GM12878 (cell line): ENCODE data around the gene RBM26. TPM values are rescaled to one million over a fixed set of nuclear protein-coding genes. Genes with fewer than 3 reads are reported as not detected.

Source experiments
- ATAC-seq: fragments of 200-7000 bp; cut with Tn5 transposase; 3 replicates; pipeline ENCODE4 v1.9.1; 2020; ENCODE audit warnings: mild to moderate bottlenecking, moderate library complexity
- BruUV-seq: library from RNA; stranded (reverse); fragments of 400-500 nt; replicated peaks from 2 replicates; lab custom pipeline; 2021; lab: Mats Ljungman, UMichigan
- CTCF ChIA-PET: fragments of 300-600 bp; sonication (Branson Sonifier 250); formaldehyde crosslinking; extraction: SDS; loops from one replicate; lab custom pipeline; 2021; ENCODE audit warnings: inconsistent platforms; lab: Yijun Ruan, JAX
- POLR2A ChIA-PET: fragments of 350-600 bp; formaldehyde crosslinking; extraction: SDS; loops from one replicate; lab custom pipeline; 2021; ENCODE audit warnings: inconsistent platforms; lab: Charles Lee
- RAD21 ChIA-PET: fragments of 300-600 bp; sonication (Branson Sonifier 250); formaldehyde crosslinking; loops from one replicate; lab custom pipeline; 2023; ENCODE audit warnings: antibody characterized with exemption; ENCODE audit not compliant: unreplicated experiment; lab: Charles Lee
- SMC1A ChIA-PET: fragments of 300-600 bp; sonication (Branson Sonifier 250); formaldehyde crosslinking; loops from one replicate; lab custom pipeline; 2023; ENCODE audit not compliant: unreplicated experiment, uncharacterized antibody; lab: Charles Lee
- DNase-seq: peaks from one replicate; pipeline ENCODE4 v3.0.0-alpha.2; 2011; ENCODE audit warnings: low read depth, low spot score
- FAIRE-seq: peaks from 3 replicates; lab custom pipeline; 2011; peaks lifted over from hg19 to GRCh38; lab: Jason Lieb, UNC
- H2AFZ ChIP-seq: 2 replicates; pipeline ENCODE4 v1.6.0; 2011; ENCODE audit warnings: low read depth, low read length, control low read depth; ENCODE audit not compliant: control insufficient read depth
- H3K27ac ChIP-seq: 2 replicates; pipeline ENCODE4 v1.5.1; 2011; ENCODE audit warnings: control low read depth; ENCODE audit not compliant: control insufficient read depth, insufficient read depth
- H3K27me3 ChIP-seq, 2 experiments: replicated peaks in 1 of 2; 2 replicates each; pipeline versions ENCODE4 v1.6.0 to v1.6.1; 2011; ENCODE audit warnings: low read length in 1 of 2; ENCODE audit not compliant: control insufficient read depth in 2 of 2, insufficient read depth in 2 of 2
- H3K36me3 ChIP-seq, 2 experiments: 2 replicates each; pipeline ENCODE4 v1.5.1; 2011; ENCODE audit warnings: low read length in 1 of 2; ENCODE audit not compliant: control insufficient read depth in 2 of 2, insufficient read depth in 2 of 2
- H3K4me1 ChIP-seq: 2 replicates; pipeline ENCODE4 v1.6.1; 2011; ENCODE audit warnings: mild to moderate bottlenecking, low read length, moderate library complexity, mixed read lengths; ENCODE audit not compliant: control insufficient read depth, insufficient read depth
- H3K4me2 ChIP-seq: 2 replicates; pipeline ENCODE4 v1.6.0; 2011; ENCODE audit warnings: control low read depth; ENCODE audit not compliant: control insufficient read depth, insufficient read depth
- H3K4me3 ChIP-seq: fragments of 200-600 bp; sonication (generic); 2 replicates; pipeline ENCODE4 v1.5.1; 2016
- H3K79me2 ChIP-seq: 2 replicates; pipeline ENCODE4 v1.6.0; 2011; ENCODE audit warnings: low read length; ENCODE audit not compliant: control insufficient read depth, insufficient read depth
- H3K9ac ChIP-seq: 2 replicates; pipeline ENCODE4 v1.8.0; 2011; ENCODE audit warnings: low read length, control low read depth, mixed read lengths; ENCODE audit not compliant: control insufficient read depth, insufficient read depth
- H3K9me3 ChIP-seq: replicated peaks from 3 replicates; pipeline ENCODE4 v1.5.1; 2011; ENCODE audit warnings: mild to moderate bottlenecking, low read length; ENCODE audit not compliant: control insufficient read depth, insufficient read depth
- H4K20me1 ChIP-seq: 2 replicates; pipeline ENCODE4 v1.6.0; 2011; ENCODE audit not compliant: control insufficient read depth, insufficient read depth
- CBX3 ChIP-seq: fragments of 200-600 bp; sonication (generic); IDR thresholded peaks from 2 replicates; pipeline ENCODE4 v1.6.1; 2016; ENCODE audit warnings: low read depth, borderline replicate concordance
- CREB1 ChIP-seq: IDR thresholded peaks from 2 replicates; pipeline ENCODE4 v1.6.1; 2012; ENCODE audit warnings: low read depth, mild to moderate bottlenecking, inconsistent platforms
- GATAD2B ChIP-seq: fragments of 450-650 bp; conservative IDR thresholded peaks from 2 replicates; pipeline ENCODE4 v1.6.1; 2017; ENCODE audit warnings: low read depth, mild to moderate bottlenecking, moderate library complexity
- IKZF1 ChIP-seq: fragments of 450-650 bp; conservative IDR thresholded peaks from 2 replicates; pipeline ENCODE4 v1.6.1; 2017; ENCODE audit warnings: antibody characterized with exemption, mild to moderate bottlenecking
- IKZF2 ChIP-seq, 2 experiments: fragments of 450-650 bp; IDR thresholded peaks; 2 replicates each; pipeline ENCODE4 v1.6.1; 2017; ENCODE audit warnings: mild to moderate bottlenecking in 2 of 2, moderate library complexity in 2 of 2
- KAT2A ChIP-seq: conservative IDR thresholded peaks from 2 replicates; pipeline ENCODE4 v1.6.1; 2011; ENCODE audit warnings: low read depth, low read length; ENCODE audit not compliant: control insufficient read depth
- KLF5 ChIP-seq: fragments of 450-650 bp; IDR thresholded peaks from 2 replicates; pipeline ENCODE4 v1.6.1; 2014; ENCODE audit warnings: mild to moderate bottlenecking; ENCODE audit not compliant: partially characterized antibody
- NFXL1 ChIP-seq: fragments of 450-650 bp; IDR thresholded peaks from 2 replicates; pipeline ENCODE4 v1.6.1; 2017; ENCODE audit warnings: antibody characterized with exemption, mild to moderate bottlenecking, borderline replicate concordance
- NR2C2 ChIP-seq: IDR thresholded peaks from 2 replicates; pipeline ENCODE4 v1.6.1; 2011; ENCODE audit warnings: borderline replicate concordance, low read depth; ENCODE audit not compliant: control insufficient read depth, insufficient read length
- NRF1 ChIP-seq: conservative IDR thresholded peaks from 2 replicates; pipeline ENCODE4 v1.6.1; 2011; ENCODE audit warnings: mild to moderate bottlenecking, low read depth, low read length, improper control_type of control experiment
- PAX5 ChIP-seq: IDR thresholded peaks from 2 replicates; pipeline ENCODE4 v1.6.1; 2011; ENCODE audit warnings: low read depth, low read length, borderline replicate concordance
- RB1 ChIP-seq: fragments of 450-650 bp; formaldehyde crosslinking; IDR thresholded peaks from 2 replicates; pipeline ENCODE4 v1.6.1; 2017; ENCODE audit warnings: mild to moderate bottlenecking, borderline replicate concordance
- YBX1 ChIP-seq: fragments of 450-650 bp; IDR thresholded peaks from 2 replicates; pipeline ENCODE4 v1.6.1; 2016; ENCODE audit warnings: antibody characterized with exemption
- ZNF24 ChIP-seq: fragments of 450-650 bp; IDR thresholded peaks from 2 replicates; pipeline ENCODE4 v1.6.1; 2017; ENCODE audit warnings: antibody characterized with exemption, mild to moderate bottlenecking
- ZNF622 ChIP-seq: fragments of 450-650 bp; IDR thresholded peaks from 2 replicates; pipeline ENCODE4 v1.6.1; 2017; ENCODE audit warnings: mild to moderate bottlenecking, inconsistent platforms
- ZSCAN29 ChIP-seq: fragments of 450-650 bp; IDR thresholded peaks from 2 replicates; pipeline ENCODE4 v1.6.1; 2017; ENCODE audit warnings: mild to moderate bottlenecking, moderate library complexity
- WGBS: methylation state at CpG from one replicate; pipeline ENCODE4 v1.1.6; 2016; ENCODE audit warnings: low lambda C conversion rate; ENCODE audit not compliant: insufficient replicate concordance, insufficient coverage; ENCODE audit errors: missing lambda C conversion rate; 5-methylcytosine and 5-hydroxymethylcytosine counted together
- in situ Hi-C: fragments of 300-500 bp; cut with MboI; formaldehyde crosslinking; loops from 9 replicates; pipeline ENCODE4 v1.14.3; 2018; ENCODE audit warnings: mixed read lengths
- intact Hi-C: fragments of 100-400 bp; cut with micrococcal nuclease; formaldehyde crosslinking; loops from one replicate; pipeline ENCODE4 v1.14.2; 2022; ENCODE audit not compliant: unreplicated experiment
- polyA plus RNA-seq, 11 experiments: library from polyadenylated mRNA; depleted of rRNA in 4 of 11; unstranded in 6 of 11; stranded (reverse) in 5 of 11; fragments of >200 nt; fragmentation: Nextera tagmentation in 4 of 11; fragmentation: Illumina TruSeq in 1 of 11; extraction: Ambion mirVana in 4 of 11; extraction: Trizol in 1 of 11; gene quantifications; 1 replicate in 1 of 11; 2 replicates in 10 of 11; pipeline versions ENCODE4 v1.2.1 to v1.2.3, GENCODE V29; 2011 to 2016; ENCODE audit warnings: inconsistent platforms in 2 of 11, missing spikeins in 2 of 11, low read depth in 1 of 11
- total RNA-seq, 4 experiments: library from RNA; depleted of rRNA in 3 of 4; stranded (reverse); fragments of >200 nt in 3 of 4; fragmentation: Illumina TruSeq in 1 of 4; extraction: Trizol in 1 of 4; gene quantifications; 2 replicates each; pipeline versions ENCODE4 v1.2.1 to v1.2.3, GENCODE V29; 2013 to 2021
- TF ChIP-seq, protein P1 (sequence below): fragments of 450-650 bp; formaldehyde crosslinking; IDR thresholded peaks from 2 replicates; pipeline ENCODE4 v1.4.0; 2020; ENCODE audit warnings: mild to moderate bottlenecking, moderate library complexity
- TF ChIP-seq, protein P2 (sequence below): fragments of 150-350 bp; IDR thresholded peaks from 2 replicates; pipeline ENCODE4 v1.6.1; 2014; ENCODE audit warnings: mild to moderate bottlenecking, low read depth, low read length
- TF ChIP-seq, protein P3 (sequence below): fragments of 450-650 bp; IDR thresholded peaks from 2 replicates; pipeline ENCODE4 v1.6.1; 2017; ENCODE audit warnings: low read depth, mild to moderate bottlenecking, moderate library complexity

The RBM26 gene
- total and polyA plus RNA-seq, 10 of the 15 experiments (the other 5 are each of a cell fraction or from before 2014, with no cell fraction given) = 17.6 to 71.3 (median 38.9) TPM

DNA sequence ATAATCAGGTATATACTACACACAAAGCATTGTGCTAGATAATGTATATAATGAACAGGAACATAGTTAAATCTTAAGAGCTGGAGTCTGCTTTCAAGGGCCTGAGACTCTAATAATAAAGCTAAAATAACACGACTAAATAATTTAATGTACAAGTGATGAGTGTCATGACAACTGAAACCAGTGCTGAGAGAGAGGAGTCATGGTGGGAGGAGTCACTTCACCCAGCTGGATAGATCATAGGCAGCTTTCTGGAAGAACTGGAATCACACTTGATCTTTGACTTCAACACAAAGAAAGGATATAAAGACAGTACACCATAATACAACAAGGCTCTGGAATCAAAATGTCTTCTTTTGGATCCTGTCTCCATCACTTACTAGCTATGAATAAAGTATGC, 7.1 kb downstream of the RBM26 start:
- no peak overlapping the region for H3K9ac ChIP-seq
- in situ Hi-C loops (loop anchor here (25.0 kb wide), 1 partner anchor 1687 kb away; no protein-coding TSS in a partner anchor), intact Hi-C loops (no loop called here)
- no peaks in the 10 kb centered on the region for H3K27me3 ChIP-seq
- ChIA-PET RAD21 (interaction anchor here (0.6 to 2.1 kb wide), 9 partner anchors 13 to 145 kb away, joined by 3 to 10 read pairs (median 4); no protein-coding TSS in a partner anchor), CTCF (interaction anchor here (0.6 to 2.2 kb wide), 4 partner anchors 10 to 232 kb away, joined by 3 to 11 read pairs (median 4); no protein-coding TSS in a partner anchor), POLR2A (interaction anchor here (0.5 to 1.2 kb wide), 4 partner anchors 13 to 41 kb away, joined by 3 to 5 read pairs (median 3); no protein-coding TSS in a partner anchor), SMC1A (interaction anchor here (1.0 to 2.5 kb wide), 14 partner anchors 10 to 143 kb away, joined by 3 to 16 read pairs (median 4); no protein-coding TSS in a partner anchor)
- WGBS = 96% methylated on average over 1 of the region's 1 CpG
- H3K9me3 ChIP-seq = peaks cover 12% of the 10 kb centered on the region; the same call in 2 of the 3 replicates
- peaks cover 2 to 14% of the 10 kb centered on the region in 2 experiments; a peak in 3 of 4 replicates for H3K36me3 ChIP-seq
- H3K4me1 ChIP-seq = peaks cover 7% of the 10 kb centered on the region
- no peak overlapping the region for H3K4me3 ChIP-seq
- DNase-seq (no peak), FAIRE-seq (no peak), ATAC-seq (no peak)
- peaks cover 98% of the 10 kb centered on the region for H3K79me2 ChIP-seq
- no peak overlapping the region for H3K27ac ChIP-seq
- no peak overlapping the region for H2AFZ ChIP-seq
- TF ChIP-seq RB1 (no peak), NFXL1 (no peak), ZNF24 (no peak), KAT2A (no peak), ZSCAN29 (no peak), IKZF2 (IDR thresholded peaks at IDR 0.05) (no peak), CBX3 (no peak), KLF5 (no peak), ZNF622 (no peak), IKZF1 (no peak), YBX1 (no peak), PAX5 (no peak), NR2C2 (no peak), CREB1 (no peak), GATAD2B (no peak), NRF1 (no peak)
- TF ChIP-seq, protein P1, sequence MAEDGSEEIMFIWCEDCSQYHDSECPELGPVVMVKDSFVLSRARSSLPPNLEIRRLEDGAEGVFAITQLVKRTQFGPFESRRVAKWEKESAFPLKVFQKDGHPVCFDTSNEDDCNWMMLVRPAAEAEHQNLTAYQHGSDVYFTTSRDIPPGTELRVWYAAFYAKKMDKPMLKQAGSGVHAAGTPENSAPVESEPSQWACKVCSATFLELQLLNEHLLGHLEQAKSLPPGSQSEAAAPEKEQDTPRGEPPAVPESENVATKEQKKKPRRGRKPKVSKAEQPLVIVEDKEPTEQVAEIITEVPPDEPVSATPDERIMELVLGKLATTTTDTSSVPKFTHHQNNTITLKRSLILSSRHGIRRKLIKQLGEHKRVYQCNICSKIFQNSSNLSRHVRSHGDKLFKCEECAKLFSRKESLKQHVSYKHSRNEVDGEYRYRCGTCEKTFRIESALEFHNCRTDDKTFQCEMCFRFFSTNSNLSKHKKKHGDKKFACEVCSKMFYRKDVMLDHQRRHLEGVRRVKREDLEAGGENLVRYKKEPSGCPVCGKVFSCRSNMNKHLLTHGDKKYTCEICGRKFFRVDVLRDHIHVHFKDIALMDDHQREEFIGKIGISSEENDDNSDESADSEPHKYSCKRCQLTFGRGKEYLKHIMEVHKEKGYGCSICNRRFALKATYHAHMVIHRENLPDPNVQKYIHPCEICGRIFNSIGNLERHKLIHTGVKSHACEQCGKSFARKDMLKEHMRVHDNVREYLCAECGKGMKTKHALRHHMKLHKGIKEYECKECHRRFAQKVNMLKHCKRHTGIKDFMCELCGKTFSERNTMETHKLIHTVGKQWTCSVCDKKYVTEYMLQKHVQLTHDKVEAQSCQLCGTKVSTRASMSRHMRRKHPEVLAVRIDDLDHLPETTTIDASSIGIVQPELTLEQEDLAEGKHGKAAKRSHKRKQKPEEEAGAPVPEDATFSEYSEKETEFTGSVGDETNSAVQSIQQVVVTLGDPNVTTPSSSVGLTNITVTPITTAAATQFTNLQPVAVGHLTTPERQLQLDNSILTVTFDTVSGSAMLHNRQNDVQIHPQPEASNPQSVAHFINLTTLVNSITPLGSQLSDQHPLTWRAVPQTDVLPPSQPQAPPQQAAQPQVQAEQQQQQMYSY (CRISPR knock-in tag) = no peak
- TF ChIP-seq, protein P2, sequence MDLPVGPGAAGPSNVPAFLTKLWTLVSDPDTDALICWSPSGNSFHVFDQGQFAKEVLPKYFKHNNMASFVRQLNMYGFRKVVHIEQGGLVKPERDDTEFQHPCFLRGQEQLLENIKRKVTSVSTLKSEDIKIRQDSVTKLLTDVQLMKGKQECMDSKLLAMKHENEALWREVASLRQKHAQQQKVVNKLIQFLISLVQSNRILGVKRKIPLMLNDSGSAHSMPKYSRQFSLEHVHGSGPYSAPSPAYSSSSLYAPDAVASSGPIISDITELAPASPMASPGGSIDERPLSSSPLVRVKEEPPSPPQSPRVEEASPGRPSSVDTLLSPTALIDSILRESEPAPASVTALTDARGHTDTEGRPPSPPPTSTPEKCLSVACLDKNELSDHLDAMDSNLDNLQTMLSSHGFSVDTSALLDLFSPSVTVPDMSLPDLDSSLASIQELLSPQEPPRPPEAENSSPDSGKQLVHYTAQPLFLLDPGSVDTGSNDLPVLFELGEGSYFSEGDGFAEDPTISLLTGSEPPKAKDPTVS = no peak
- TF ChIP-seq, protein P3, sequence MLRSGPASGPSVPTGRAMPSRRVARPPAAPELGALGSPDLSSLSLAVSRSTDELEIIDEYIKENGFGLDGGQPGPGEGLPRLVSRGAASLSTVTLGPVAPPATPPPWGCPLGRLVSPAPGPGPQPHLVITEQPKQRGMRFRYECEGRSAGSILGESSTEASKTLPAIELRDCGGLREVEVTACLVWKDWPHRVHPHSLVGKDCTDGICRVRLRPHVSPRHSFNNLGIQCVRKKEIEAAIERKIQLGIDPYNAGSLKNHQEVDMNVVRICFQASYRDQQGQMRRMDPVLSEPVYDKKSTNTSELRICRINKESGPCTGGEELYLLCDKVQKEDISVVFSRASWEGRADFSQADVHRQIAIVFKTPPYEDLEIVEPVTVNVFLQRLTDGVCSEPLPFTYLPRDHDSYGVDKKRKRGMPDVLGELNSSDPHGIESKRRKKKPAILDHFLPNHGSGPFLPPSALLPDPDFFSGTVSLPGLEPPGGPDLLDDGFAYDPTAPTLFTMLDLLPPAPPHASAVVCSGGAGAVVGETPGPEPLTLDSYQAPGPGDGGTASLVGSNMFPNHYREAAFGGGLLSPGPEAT = no peak
- H3K4me2 ChIP-seq = no peak overlapping the region; the same call in 1 of the 2 replicates
- no TSS peak for BruUV-seq
- H4K20me1 ChIP-seq = no peaks in the 10 kb centered on the region
